ENCODE results near the gene CTAG1A. TPM values are rescaled to one million over a fixed set of nuclear protein-coding genes. Genes with fewer than 3 reads are reported as not detected.
"Not testable (repeated sequence)": the region's sequence is repeated elsewhere in the genome, so short reads cannot be mapped to it uniquely, and the experiment has no call there.

CTAG1A gene
- total RNA-seq, 1 experiment from 2014 or later: not detected

GRCh38 chrX:154590415-154590814, 5.5 kb downstream of the CTAG1A start:
- H3K9me3 Mint-ChIP-seq: peaks cover 38 to 41% of the 10 kb centered on the region in 2 experiments
- H2AFZ ChIP-seq (ENCODE audit: low read length); H2AK5ac ChIP-seq (ENCODE audit: insufficient read length, low read length); H2BK15ac ChIP-seq (ENCODE audit: low read depth, low read length); H3K4ac ChIP-seq (ENCODE audit: low read depth, low read length); H3K4me3 Mint-ChIP-seq; H3K23me2 ChIP-seq (ENCODE audit: insufficient read length, low read depth, low read length, poor library complexity, severe bottlenecking); H4K20me1 ChIP-seq (ENCODE audit: control insufficient read depth, insufficient read depth, insufficient read length); H3K4me1 ChIP-seq (ENCODE audit: insufficient read depth, low read length); H3T11ph ChIP-seq (ENCODE audit: low read length); H3K36me3 Mint-ChIP-seq (ENCODE audit: insufficient read depth in 1 of 3, low read depth in 3 of 3); H3K14ac ChIP-seq (ENCODE audit: insufficient read depth, low read length); H3K27me3 Mint-ChIP-seq (ENCODE audit: low read depth); H3K9ac ChIP-seq (ENCODE audit: extremely low read depth, insufficient read length, low read length); H3K23ac ChIP-seq (ENCODE audit: insufficient read length, low read depth, low read length); H3K79me1 ChIP-seq (ENCODE audit: insufficient read depth, low read depth, low read length, poor library complexity, severe bottlenecking); H2BK5ac ChIP-seq (ENCODE audit: insufficient read length, low read length); H3K27ac ChIP-seq (ENCODE audit: insufficient read length, low read depth, low read length); H3K27me3 ChIP-seq (ENCODE audit: insufficient read depth, low read length); H3K18ac ChIP-seq (ENCODE audit: insufficient read length, low read depth, low read length); DNase-seq; H4K91ac ChIP-seq (ENCODE audit: insufficient read length, low read depth, low read length); H3K4me2 ChIP-seq (ENCODE audit: insufficient read depth, insufficient read length, low read length); H2BK120ac ChIP-seq (ENCODE audit: low read depth, low read length, poor library complexity, severe bottlenecking); H3K27ac Mint-ChIP-seq; H4K8ac ChIP-seq (replicated peaks; ENCODE audit: insufficient read length, low read depth, low read length); H3K56ac ChIP-seq (ENCODE audit: insufficient read length, low read depth, low read length); H3K79me2 ChIP-seq (ENCODE audit: insufficient read depth, low read length); H2BK20ac ChIP-seq (ENCODE audit: low read depth, low read length, poor library complexity, severe bottlenecking); H2BK12ac ChIP-seq (ENCODE audit: insufficient read length, low read depth, low read length); H3K4me1 Mint-ChIP-seq; H4K5ac ChIP-seq (ENCODE audit: insufficient read length, low read depth, low read length): not testable (repeated sequence)
- peaks cover 30% of the 10 kb centered on the region for H3K9me3 ChIP-seq (ENCODE audit: control insufficient read depth, low read depth, low read length)
- WGBS (ENCODE audit: extremely low coverage, insufficient read length, low lambda C conversion rate): no CpG with 5 or more reads among the region's 13 CpGs
